Karpas-422 (cell line): ENCODE data around the gene PLCB3. TPM values are rescaled to one million over a fixed set of nuclear protein-coding genes. Genes with fewer than 3 reads are reported as not detected.

ENCODE experiments used
- DNase-seq: peaks from one replicate; pipeline ENCODE4 v3.0.0-alpha.2; 2015
- H2AFZ ChIP-seq: fragments of 200-600 bp; sonication (generic); 2 replicates; pipeline ENCODE4 v1.6.1; 2014; ENCODE audit warnings: antibody characterized with exemption, low read length, mixed read lengths
- H3K27ac ChIP-seq: fragments of 200-600 bp; sonication (generic); 2 replicates; pipeline ENCODE4 v1.5.1; 2014; ENCODE audit warnings: mild to moderate bottlenecking, low read length, moderate library complexity
- H3K27me3 ChIP-seq: fragments of 200-600 bp; sonication (generic); 2 replicates; pipeline ENCODE4 v1.6.1; 2014; ENCODE audit warnings: low read length, mixed read lengths
- H3K36me3 ChIP-seq: fragments of 200-600 bp; sonication (generic); 2 replicates; pipeline ENCODE4 v1.6.1; 2014; ENCODE audit warnings: low read length, mixed read lengths; ENCODE audit not compliant: insufficient read depth
- H3K4me1 ChIP-seq: fragments of 200-600 bp; sonication (generic); 2 replicates; pipeline ENCODE4 v1.6.1; 2014; ENCODE audit warnings: mild to moderate bottlenecking, low read length, mixed read lengths
- H3K4me2 ChIP-seq: fragments of 200-600 bp; sonication (generic); 2 replicates; pipeline ENCODE4 v1.6.1; 2014; ENCODE audit warnings: low read length, low read depth, mild to moderate bottlenecking; ENCODE audit not compliant: poor library complexity, severe bottlenecking
- H3K4me3 ChIP-seq: fragments of 200-600 bp; sonication (generic); 2 replicates; pipeline ENCODE4 v1.5.1; 2014; ENCODE audit warnings: mild to moderate bottlenecking, antibody characterized with exemption, low read length, mixed read lengths
- H3K79me2 ChIP-seq: fragments of 200-600 bp; sonication (generic); 2 replicates; pipeline ENCODE4 v1.6.1; 2014; ENCODE audit warnings: mild to moderate bottlenecking, low read length, mixed read lengths
- H3K9ac ChIP-seq: fragments of 200-600 bp; sonication (generic); 2 replicates; pipeline ENCODE4 v1.6.0; 2014; ENCODE audit warnings: low read length
- H3K9me2 ChIP-seq: fragments of 200-600 bp; sonication (generic), shearing (Covaris generic); replicated peaks from 2 replicates; pipeline ENCODE4 v1.6.0; 2014; ENCODE audit warnings: mild to moderate bottlenecking, low read length, moderate library complexity; ENCODE audit not compliant: insufficient read depth
- H3K9me3 ChIP-seq: fragments of 300-700, 200-600 bp; sonication (generic); 2 replicates; pipeline ENCODE4 v1.6.1; 2014; ENCODE audit warnings: low read length, mixed read lengths
- H4K20me1 ChIP-seq: fragments of 200-600 bp; sonication (generic); 2 replicates; pipeline ENCODE4 v1.6.1; 2014; ENCODE audit warnings: mild to moderate bottlenecking, antibody characterized with exemption, low read length, low read depth; ENCODE audit not compliant: insufficient read depth
- total RNA-seq: library from RNA; depleted of rRNA; stranded (reverse); fragments of >200 nt; shearing (Covaris generic); gene quantifications from 2 replicates; pipeline ENCODE4 v1.2.3, GENCODE V29; 2014; ENCODE audit warnings: low replicate concordance

Gene PLCB3
- total RNA-seq, 1 experiment from 2014 or later, result 5.7 TPM

DNA sequence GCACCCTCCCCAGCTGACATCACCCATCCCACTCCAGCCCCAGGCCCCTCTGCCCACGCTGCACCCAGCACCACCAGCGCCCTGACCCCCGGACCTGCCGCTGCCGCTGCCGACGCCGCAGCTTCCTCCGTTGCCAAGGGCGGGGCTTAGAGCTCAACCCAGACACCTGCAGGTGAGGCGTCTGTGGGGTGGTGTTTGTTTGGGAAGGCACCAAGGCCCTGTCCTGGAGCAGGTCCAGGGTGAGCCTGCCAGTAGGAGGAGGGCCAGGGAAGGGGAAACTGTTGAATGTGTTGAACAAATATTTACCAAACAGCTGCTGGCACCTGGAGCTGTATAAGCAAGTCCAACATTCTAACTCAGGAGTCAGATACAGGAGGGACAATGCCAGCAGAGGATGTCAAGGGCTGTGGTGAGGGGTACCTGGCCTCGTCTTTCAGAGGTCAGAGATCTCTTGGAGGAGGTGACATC lies 13.8 kb upstream of the PLCB3 start:
- H3K4me1 ChIP-seq, result peaks cover 48% of the 10 kb centered on the region
- no peaks in the 10 kb centered on the region for H3K27me3 ChIP-seq
- no peaks in the 10 kb centered on the region for H3K9me2 ChIP-seq
- H3K36me3 ChIP-seq, result 0 out of 2 replicates have a peak, but pooled peaks cover 5% of the 10 kb centered on the region
- no peaks in the 10 kb centered on the region for H3K9me3 ChIP-seq
- H3K27ac ChIP-seq, result no peak overlapping the region
- H2AFZ ChIP-seq, result no peak overlapping the region
- 0 out of 2 replicates have a peak, but pooled peaks cover 7% of the 10 kb centered on the region for H4K20me1 ChIP-seq
- H3K9ac ChIP-seq, result no peak overlapping the region
- DNase-seq, result no peak
- H3K79me2 ChIP-seq, result peaks cover 20% of the 10 kb centered on the region
- no peak overlapping the region for H3K4me3 ChIP-seq
- H3K4me2 ChIP-seq, result no peak overlapping the region

DNA sequence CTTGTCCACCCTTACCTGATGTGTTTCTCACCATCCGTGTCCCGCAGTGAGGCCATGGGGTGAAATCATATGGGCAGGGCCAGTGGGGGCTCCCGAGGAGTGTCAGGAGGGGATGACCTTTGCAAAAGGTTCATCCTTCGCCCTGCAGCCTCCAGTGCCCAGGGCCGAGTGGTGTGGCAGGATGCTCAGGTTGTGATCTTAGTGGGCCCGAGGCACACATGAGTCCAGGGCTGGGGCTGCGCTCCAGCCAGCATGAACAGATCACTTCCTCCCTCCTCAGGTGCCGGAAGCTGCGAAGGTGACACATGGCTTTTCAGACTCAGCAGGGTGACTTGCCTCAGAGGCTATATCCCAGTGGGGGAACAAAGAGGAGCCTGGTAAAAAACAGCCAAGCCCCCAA lies 13.3 kb upstream of the PLCB3 start:
- Histone ChIP-seq H2AFZ (no peak overlapping the region), H3K36me3 (0 out of 2 replicates have a peak, but pooled peaks cover 5% of the 10 kb centered on the region), H3K9me3 (no peaks in the 10 kb centered on the region), H4K20me1 (peaks cover 7% of the 10 kb centered on the region; the same call in 1 of the 2 replicates), H3K9ac (no peak overlapping the region), H3K4me2 (no peak overlapping the region), H3K4me1 (peaks cover 48% of the 10 kb centered on the region), H3K27me3 (no peaks in the 10 kb centered on the region), H3K4me3 (no peak overlapping the region), H3K79me2 (peaks cover 22% of the 10 kb centered on the region), H3K9me2 (no peaks in the 10 kb centered on the region), H3K27ac (0 out of 2 replicates have a peak overlapping the region, but pooled peaks have one; percentile 55)
- DNase-seq, result no peak

DNA sequence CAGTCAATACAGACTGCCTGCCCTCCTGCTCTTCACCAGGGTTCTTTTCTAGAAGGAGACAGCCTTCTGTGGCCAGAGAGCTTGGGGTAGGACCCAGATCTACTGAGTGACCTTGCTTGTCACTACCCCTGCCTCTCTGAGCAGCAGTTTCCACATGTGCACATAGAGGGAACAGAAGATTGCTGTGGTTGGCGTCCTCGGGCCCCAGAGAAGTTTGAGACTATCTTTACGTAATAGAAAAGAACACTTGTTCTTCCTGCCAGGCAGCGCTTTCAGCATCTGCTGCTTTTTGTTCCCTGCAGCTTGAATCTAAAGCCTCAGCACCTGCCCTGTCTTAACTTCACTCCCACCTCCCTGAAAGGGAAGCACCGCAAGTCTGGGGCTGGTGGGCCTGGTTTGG lies 12.3 kb upstream of the PLCB3 start:
- Histone ChIP-seq H4K20me1 (peaks cover 7% of the 10 kb centered on the region; the same call in 1 of the 2 replicates), H3K27me3 (no peaks in the 10 kb centered on the region), H3K79me2 (peaks cover 28% of the 10 kb centered on the region), H3K4me3 (no peak overlapping the region), H3K9me2 (no peaks in the 10 kb centered on the region), H3K4me1 (peaks cover 50% of the 10 kb centered on the region), H2AFZ (no peak overlapping the region), H3K27ac (peak overlapping the region; percentile 55), H3K9me3 (no peaks in the 10 kb centered on the region), H3K4me2 (peak overlapping the region; percentile 80), H3K36me3 (peaks cover 10% of the 10 kb centered on the region; the same call in 1 of the 2 replicates), H3K9ac (peak overlapping the region; percentile 28)
- no peak for DNase-seq

DNA sequence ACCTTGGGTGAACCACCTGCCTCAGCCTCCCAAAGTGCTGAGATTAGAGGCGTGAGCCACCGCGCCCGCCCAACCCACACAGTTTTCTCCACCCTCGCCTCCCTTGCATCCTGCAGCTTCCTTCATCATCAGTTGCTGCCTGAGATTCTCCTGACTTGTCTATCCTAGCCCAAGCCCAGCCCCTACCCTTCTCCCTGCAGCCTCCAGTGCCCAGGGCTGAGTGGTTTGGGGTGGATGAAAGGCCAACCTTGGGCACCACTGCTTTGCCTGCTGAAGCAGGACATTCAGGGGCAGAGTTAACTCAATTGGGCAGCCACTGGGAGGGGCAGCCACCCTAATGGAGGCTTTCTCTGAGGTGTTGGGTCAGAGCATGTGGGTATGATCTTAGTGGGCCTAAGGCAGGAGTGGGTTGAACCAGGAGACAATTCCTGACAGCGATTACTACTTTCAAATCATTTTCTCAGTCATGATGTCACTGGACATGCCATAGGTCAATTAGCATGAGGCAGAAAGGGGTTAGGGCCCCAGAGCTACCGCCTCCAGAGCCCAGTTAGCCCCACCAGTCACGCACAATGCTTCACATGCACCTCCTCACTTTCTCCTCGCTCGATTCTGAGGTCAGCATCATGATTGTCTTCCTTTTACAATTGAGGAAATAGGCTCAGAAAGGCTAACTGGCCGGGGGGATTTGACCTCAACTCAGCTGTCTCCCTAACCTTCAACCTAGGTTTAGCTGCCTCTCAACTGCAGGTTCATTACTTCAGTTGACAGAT lies 11.5 kb upstream of the PLCB3 start:
- Histone ChIP-seq H3K27ac (peak overlapping the region; percentile 81), H3K36me3 (peaks cover 10% of the 10 kb centered on the region; the same call in 1 of the 2 replicates), H3K4me3 (peak overlapping the region; percentile 85), H3K9me2 (no peaks in the 10 kb centered on the region), H2AFZ (no peak overlapping the region), H3K4me1 (peaks cover 57% of the 10 kb centered on the region), H3K4me2 (peak overlapping the region; percentile 80), H3K79me2 (peaks cover 29% of the 10 kb centered on the region), H4K20me1 (peaks cover 8% of the 10 kb centered on the region; the same call in 1 of the 2 replicates), H3K9me3 (no peaks in the 10 kb centered on the region), H3K27me3 (no peaks in the 10 kb centered on the region), H3K9ac (peak overlapping the region; percentile 88)
- peak; percentile 85 for DNase-seq

DNA sequence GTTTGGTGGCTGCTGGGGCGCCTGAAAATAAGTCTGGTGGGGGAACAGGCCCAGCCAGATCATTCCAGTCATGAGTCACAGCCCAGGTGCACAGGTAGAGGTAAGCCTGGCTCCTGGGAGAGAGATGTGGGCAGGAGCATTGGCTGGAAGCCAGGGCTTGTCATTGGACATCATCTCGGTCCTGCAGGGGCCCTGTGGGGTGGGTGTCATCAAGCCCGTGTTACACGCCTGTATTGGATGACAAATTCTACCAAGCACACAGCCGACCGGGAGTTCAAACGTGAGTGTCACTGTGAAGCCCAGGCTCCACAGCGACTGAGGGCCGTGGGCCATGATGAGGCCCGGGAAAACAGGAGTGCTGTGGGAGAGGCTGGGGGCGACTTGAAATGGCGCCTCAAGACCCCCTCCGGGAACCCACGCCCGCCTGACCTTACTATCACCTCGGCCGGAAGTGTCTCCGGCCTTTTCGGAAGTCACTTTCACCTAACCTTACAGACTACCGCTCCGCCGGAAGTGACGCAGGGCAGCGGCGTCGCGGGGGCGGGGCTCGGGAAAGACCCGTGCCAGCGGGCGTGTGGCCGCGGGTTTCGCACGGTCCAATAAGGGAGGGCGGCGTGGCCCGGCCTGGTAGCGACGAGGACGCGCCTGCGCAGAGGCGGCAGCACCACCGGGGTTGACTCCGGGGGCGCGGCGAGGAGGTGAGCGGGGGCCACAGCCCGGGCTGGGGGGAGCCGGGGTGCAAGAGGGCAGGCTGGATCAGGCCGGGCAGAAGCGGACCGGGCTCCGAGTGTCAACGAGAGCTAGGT lies 10.7 kb upstream of the PLCB3 start, which contains the start of gene FKBP2:
TSS of gene FKBP2 (plus strand) at position 661 of the 806 bp plus-strand sequence. CDS start 1,293 bp downstream, outside the sequence.
- Histone ChIP-seq H2AFZ (no peak within 1 kb of the TSS), H3K4me2 (peak within 1 kb of the TSS; percentile 80), H3K4me3 (peak within 1 kb of the TSS; percentile 85), H3K36me3 (peaks cover 10% of the 10 kb centered on the region; the same call in 1 of the 2 replicates), H4K20me1 (peaks cover 6% of the 10 kb centered on the region; the same call in 1 of the 2 replicates), H3K9ac (peak within 1 kb of the TSS; percentile 93), H3K9me2 (no peaks in the 10 kb centered on the region), H3K27me3 (no peaks in the 10 kb centered on the region), H3K27ac (peak within 1 kb of the TSS; percentile 84), H3K9me3 (no peaks in the 10 kb centered on the region), H3K4me1 (peaks cover 57% of the 10 kb centered on the region), H3K79me2 (peaks cover 29% of the 10 kb centered on the region)
- DNase-seq, result peak; percentile 99

DNA sequence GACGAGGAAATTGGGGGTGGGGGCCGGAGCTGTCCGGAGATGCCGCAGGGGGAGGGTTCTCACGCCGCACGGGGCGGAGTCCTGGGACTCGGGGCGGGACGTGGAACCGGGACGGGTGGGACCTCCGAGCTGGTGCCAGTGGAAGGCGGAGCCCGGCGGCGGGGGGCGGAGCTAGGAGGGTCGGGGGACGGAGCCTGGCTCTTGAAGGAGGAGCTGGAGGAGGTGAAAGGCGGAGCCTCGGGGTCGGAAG lies 10.2 kb upstream of the PLCB3 start:
- peak overlapping the region; percentile 81 for H3K27ac ChIP-seq
- H3K27me3 ChIP-seq, result no peaks in the 10 kb centered on the region
- H3K36me3 ChIP-seq, result peaks cover 10% of the 10 kb centered on the region; the same call in 1 of the 2 replicates
- H4K20me1 ChIP-seq, result peaks cover 6% of the 10 kb centered on the region; the same call in 1 of the 2 replicates
- no peaks in the 10 kb centered on the region for H3K9me2 ChIP-seq
- H3K4me1 ChIP-seq, result peaks cover 54% of the 10 kb centered on the region
- H2AFZ ChIP-seq, result no peak overlapping the region
- peak overlapping the region; percentile 80 for H3K4me2 ChIP-seq
- peak overlapping the region; percentile 88 for H3K9ac ChIP-seq
- DNase-seq, result peak; percentile 100
- no peaks in the 10 kb centered on the region for H3K9me3 ChIP-seq
- peaks cover 29% of the 10 kb centered on the region for H3K79me2 ChIP-seq
- peak overlapping the region; percentile 85 for H3K4me3 ChIP-seq

DNA sequence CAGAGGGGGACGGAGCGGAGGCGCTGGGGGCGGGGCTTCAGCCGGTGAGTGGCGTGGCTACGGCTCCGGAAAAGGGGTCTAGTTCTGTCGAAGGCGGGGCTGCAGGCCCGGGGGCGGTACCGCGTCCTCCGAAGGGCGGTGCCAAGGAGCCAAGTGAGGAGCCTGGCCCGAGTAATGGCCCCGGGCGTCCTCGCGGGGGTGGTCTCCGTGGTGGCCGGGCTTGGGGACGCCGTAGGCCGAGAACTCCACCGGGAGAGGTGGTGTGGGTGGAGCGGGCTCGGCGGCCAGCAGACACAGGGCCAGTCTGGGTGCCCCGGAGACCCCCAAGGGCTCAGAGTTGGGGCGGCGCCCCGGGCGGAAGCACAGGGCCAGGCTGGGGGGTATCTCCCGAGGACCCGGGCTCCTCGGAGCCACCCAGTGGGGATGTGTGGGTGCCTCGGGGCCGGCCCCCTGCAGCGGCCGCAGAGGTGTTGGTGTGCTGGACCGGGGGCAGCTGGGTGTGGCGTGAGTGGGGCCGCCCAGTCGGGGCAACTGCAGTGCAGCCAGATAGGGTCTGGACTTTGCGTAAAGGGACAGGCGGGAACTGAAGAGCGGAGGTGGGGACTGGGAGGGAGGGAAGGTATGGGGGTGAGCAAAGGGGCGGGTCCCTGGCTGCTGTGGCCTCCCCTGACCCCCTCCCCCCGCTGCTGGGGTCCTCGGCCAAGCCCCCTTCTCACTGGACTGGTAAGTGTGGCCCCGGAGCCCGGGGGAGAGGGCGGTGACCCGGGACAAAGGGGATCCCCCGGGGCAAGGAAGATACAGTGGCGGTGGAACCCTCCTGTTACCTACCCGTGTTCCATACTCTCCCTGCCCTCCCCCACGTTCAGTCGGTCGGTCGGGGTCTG lies 9.6 kb upstream of the PLCB3 start:
- Histone ChIP-seq H3K4me2 (peak overlapping the region; percentile 80), H3K79me2 (peaks cover 30% of the 10 kb centered on the region), H4K20me1 (peaks cover 6% of the 10 kb centered on the region; the same call in 1 of the 2 replicates), H3K9me2 (no peaks in the 10 kb centered on the region), H2AFZ (peak overlapping the region; percentile 30; the same call in 1 of the 2 replicates), H3K4me1 (peaks cover 54% of the 10 kb centered on the region), H3K4me3 (peak overlapping the region; percentile 85), H3K9ac (peak overlapping the region; percentile 93), H3K9me3 (no peaks in the 10 kb centered on the region), H3K27ac (peak overlapping the region; percentile 84), H3K36me3 (peaks cover 10% of the 10 kb centered on the region; the same call in 1 of the 2 replicates), H3K27me3 (no peaks in the 10 kb centered on the region)
- DNase-seq, result peak; percentile 87
